ENCODE results near the gene SLC37A4. TPM values are rescaled to one million over a fixed set of nuclear protein-coding genes. Genes with fewer than 3 reads are reported as not detected.
A peak's percentile ranks its signal among the peaks of the same experiment; 100 is the strongest.

The SLC37A4 gene
- total RNA-seq, 1 experiment from 2014 or later, result 49.3 TPM

- DNase-seq (ENCODE audit: low spot score), result no peak
- BruUV-seq (replicated peaks), result TSS peak; percentile 11
- Histone ChIP-seq H3K4me3 (ENCODE audit: low read depth, low read length, poor library complexity, severe bottlenecking) (no peak overlapping the region), H3K4me1 (ENCODE audit: insufficient read depth, low read length, poor library complexity, severe bottlenecking) (peaks cover 17% of the 10 kb centered on the region), H3K27ac (ENCODE audit: low read depth, low read length, poor library complexity, severe bottlenecking) (peak overlapping the region; percentile 8), H3K9me3 (ENCODE audit: low read depth, low read length, poor library complexity, severe bottlenecking) (no peaks in the 10 kb centered on the region), H3K27me3 (replicated peaks; ENCODE audit: insufficient read depth, low read depth, low read length, poor library complexity) (no peaks in the 10 kb centered on the region), H3K36me3 (ENCODE audit: insufficient read depth, low read length, poor library complexity, severe bottlenecking) (peaks cover 72% of the 10 kb centered on the region)
- intact Hi-C loops (cut with micrococcal nuclease; ENCODE audit: unreplicated experiment), result no loop called here
- POLR2A ChIA-PET (ENCODE audit: low non-redundant PET), result no interaction called here
- TF ChIP-seq, protein P1, sequence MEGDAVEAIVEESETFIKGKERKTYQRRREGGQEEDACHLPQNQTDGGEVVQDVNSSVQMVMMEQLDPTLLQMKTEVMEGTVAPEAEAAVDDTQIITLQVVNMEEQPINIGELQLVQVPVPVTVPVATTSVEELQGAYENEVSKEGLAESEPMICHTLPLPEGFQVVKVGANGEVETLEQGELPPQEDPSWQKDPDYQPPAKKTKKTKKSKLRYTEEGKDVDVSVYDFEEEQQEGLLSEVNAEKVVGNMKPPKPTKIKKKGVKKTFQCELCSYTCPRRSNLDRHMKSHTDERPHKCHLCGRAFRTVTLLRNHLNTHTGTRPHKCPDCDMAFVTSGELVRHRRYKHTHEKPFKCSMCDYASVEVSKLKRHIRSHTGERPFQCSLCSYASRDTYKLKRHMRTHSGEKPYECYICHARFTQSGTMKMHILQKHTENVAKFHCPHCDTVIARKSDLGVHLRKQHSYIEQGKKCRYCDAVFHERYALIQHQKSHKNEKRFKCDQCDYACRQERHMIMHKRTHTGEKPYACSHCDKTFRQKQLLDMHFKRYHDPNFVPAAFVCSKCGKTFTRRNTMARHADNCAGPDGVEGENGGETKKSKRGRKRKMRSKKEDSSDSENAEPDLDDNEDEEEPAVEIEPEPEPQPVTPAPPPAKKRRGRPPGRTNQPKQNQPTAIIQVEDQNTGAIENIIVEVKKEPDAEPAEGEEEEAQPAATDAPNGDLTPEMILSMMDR (conservative IDR thresholded peaks at IDR 0.05; ENCODE audit: low read depth, low read length), result no peak
- TF ChIP-seq EZH2 (IDR thresholded peaks at IDR 0.05; ENCODE audit: borderline replicate concordance, low read depth, low read length, poor library complexity, severe bottlenecking), result no peak
- CTCF ChIA-PET, result no interaction called here
These were observed 6.1 kb downstream of the SLC37A4 start for GRCh38 chr11:119024430-119025098.

DNA sequence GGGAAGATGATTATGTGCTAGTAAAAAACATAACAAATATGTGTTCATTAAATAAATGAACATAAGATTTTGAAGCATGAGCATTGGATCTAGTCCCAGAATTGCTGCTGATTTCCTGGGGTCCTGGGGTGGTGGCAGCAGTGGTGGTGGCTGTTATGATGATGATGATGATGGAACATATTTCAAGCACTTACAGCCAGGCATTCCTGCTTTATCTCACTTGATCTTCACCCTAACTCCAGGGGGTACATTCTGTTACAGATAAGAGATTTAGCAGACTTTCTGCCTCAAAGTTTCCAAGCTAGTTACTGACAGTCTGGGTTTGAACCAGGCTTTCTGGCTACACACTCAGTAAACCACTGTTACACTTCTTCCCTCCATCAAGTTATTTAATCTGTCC lies 6.9 kb downstream of the SLC37A4 start:
- ChIA-PET POLR2A (ENCODE audit: low non-redundant PET) (no interaction called here), CTCF (no interaction called here)

GRCh38 chr11:119021631-119022030 lies 9.0 kb downstream of the SLC37A4 start:
- Histone ChIP-seq H3K4me1 (ENCODE audit: insufficient read depth, low read length, poor library complexity, severe bottlenecking) (peaks cover 13% of the 10 kb centered on the region), H3K9me3 (ENCODE audit: low read depth, low read length, poor library complexity, severe bottlenecking) (no peaks in the 10 kb centered on the region), H3K4me3 (ENCODE audit: low read depth, low read length, poor library complexity, severe bottlenecking) (no peak overlapping the region), H3K27ac (ENCODE audit: low read depth, low read length, poor library complexity, severe bottlenecking) (peak overlapping the region; percentile 51), H3K27me3 (replicated peaks; ENCODE audit: insufficient read depth, low read depth, low read length, poor library complexity) (no peaks in the 10 kb centered on the region), H3K36me3 (ENCODE audit: insufficient read depth, low read length, poor library complexity, severe bottlenecking) (peaks cover 60% of the 10 kb centered on the region)
- intact Hi-C loops (cut with micrococcal nuclease; ENCODE audit: unreplicated experiment), result no loop called here
- DNase-seq (ENCODE audit: low spot score), result no peak
- TF ChIP-seq, protein P1 (conservative IDR thresholded peaks at IDR 0.05; ENCODE audit: low read depth, low read length), result no peak
- no peak for TF ChIP-seq EZH2 (IDR thresholded peaks at IDR 0.05; ENCODE audit: borderline replicate concordance, low read depth, low read length, poor library complexity, severe bottlenecking)
- ChIA-PET POLR2A (ENCODE audit: low non-redundant PET) (interaction anchor here (0.5 kb wide), 1 partner anchor 95 kb away, joined by 9 read pairs; no protein-coding TSS in a partner anchor), CTCF (no interaction called here)
- BruUV-seq (replicated peaks), result no TSS peak

More for the DNA sequence above, 6.9 kb downstream of the SLC37A4 start:
- Histone ChIP-seq H3K36me3 (ENCODE audit: insufficient read depth, low read length, poor library complexity, severe bottlenecking) (peaks cover 68% of the 10 kb centered on the region), H3K27ac (ENCODE audit: low read depth, low read length, poor library complexity, severe bottlenecking) (no peak overlapping the region), H3K4me3 (ENCODE audit: low read depth, low read length, poor library complexity, severe bottlenecking) (no peak overlapping the region), H3K4me1 (ENCODE audit: insufficient read depth, low read length, poor library complexity, severe bottlenecking) (peaks cover 10% of the 10 kb centered on the region), H3K27me3 (replicated peaks; ENCODE audit: insufficient read depth, low read depth, low read length, poor library complexity) (no peaks in the 10 kb centered on the region), H3K9me3 (ENCODE audit: low read depth, low read length, poor library complexity, severe bottlenecking) (no peaks in the 10 kb centered on the region)
- no TSS peak for BruUV-seq (replicated peaks)
- DNase-seq (ENCODE audit: low spot score), result no peak
- intact Hi-C loops (cut with micrococcal nuclease; ENCODE audit: unreplicated experiment), result no loop called here
- no peak for TF ChIP-seq EZH2 (IDR thresholded peaks at IDR 0.05; ENCODE audit: borderline replicate concordance, low read depth, low read length, poor library complexity, severe bottlenecking)

GRCh38 chr11:119019996-119020395 lies 10.7 kb downstream of the SLC37A4 start:
- TF ChIP-seq EZH2 (IDR thresholded peaks at IDR 0.05; ENCODE audit: borderline replicate concordance, low read depth, low read length, poor library complexity, severe bottlenecking), result no peak
- TF ChIP-seq, protein P1 (conservative IDR thresholded peaks at IDR 0.05; ENCODE audit: low read depth, low read length), result no peak
- Histone ChIP-seq H3K9me3 (ENCODE audit: low read depth, low read length, poor library complexity, severe bottlenecking) (no peaks in the 10 kb centered on the region), H3K4me3 (ENCODE audit: low read depth, low read length, poor library complexity, severe bottlenecking) (peak overlapping the region; percentile 77), H3K36me3 (ENCODE audit: insufficient read depth, low read length, poor library complexity, severe bottlenecking) (peaks cover 65% of the 10 kb centered on the region), H3K4me1 (ENCODE audit: insufficient read depth, low read length, poor library complexity, severe bottlenecking) (peaks cover 18% of the 10 kb centered on the region), H3K27me3 (replicated peaks; ENCODE audit: insufficient read depth, low read depth, low read length, poor library complexity) (no peaks in the 10 kb centered on the region), H3K27ac (ENCODE audit: low read depth, low read length, poor library complexity, severe bottlenecking) (no peak overlapping the region)
- ChIA-PET POLR2A (ENCODE audit: low non-redundant PET) (no interaction called here), CTCF (no interaction called here)
- intact Hi-C loops (cut with micrococcal nuclease; ENCODE audit: unreplicated experiment), result loop anchor here (5.0 kb wide), 1 partner anchor 82 kb away; the partner anchor contains the start of gene DPAGT1
- no TSS peak for BruUV-seq (replicated peaks)
- no peak for DNase-seq (ENCODE audit: low spot score)
